Activated CD8-positive, alpha-beta memory T cell treated with anti-CD3 and anti-CD28 coated beads for 48 hours (primary cell): Measurements from ENCODE around the gene DISP1.
"Not testable (repeated sequence)": the region's sequence is repeated elsewhere in the genome, so short reads cannot be mapped to it uniquely, and the experiment has no call there.

Experiments used
- DNase-seq, 3 experiments: peaks; one replicate each; pipeline ENCODE4 v3.0.0-alpha.2; 2020; ENCODE audit warnings: low read depth in 2 of 3, low spot score in 2 of 3

The DISP1 gene

DNA sequence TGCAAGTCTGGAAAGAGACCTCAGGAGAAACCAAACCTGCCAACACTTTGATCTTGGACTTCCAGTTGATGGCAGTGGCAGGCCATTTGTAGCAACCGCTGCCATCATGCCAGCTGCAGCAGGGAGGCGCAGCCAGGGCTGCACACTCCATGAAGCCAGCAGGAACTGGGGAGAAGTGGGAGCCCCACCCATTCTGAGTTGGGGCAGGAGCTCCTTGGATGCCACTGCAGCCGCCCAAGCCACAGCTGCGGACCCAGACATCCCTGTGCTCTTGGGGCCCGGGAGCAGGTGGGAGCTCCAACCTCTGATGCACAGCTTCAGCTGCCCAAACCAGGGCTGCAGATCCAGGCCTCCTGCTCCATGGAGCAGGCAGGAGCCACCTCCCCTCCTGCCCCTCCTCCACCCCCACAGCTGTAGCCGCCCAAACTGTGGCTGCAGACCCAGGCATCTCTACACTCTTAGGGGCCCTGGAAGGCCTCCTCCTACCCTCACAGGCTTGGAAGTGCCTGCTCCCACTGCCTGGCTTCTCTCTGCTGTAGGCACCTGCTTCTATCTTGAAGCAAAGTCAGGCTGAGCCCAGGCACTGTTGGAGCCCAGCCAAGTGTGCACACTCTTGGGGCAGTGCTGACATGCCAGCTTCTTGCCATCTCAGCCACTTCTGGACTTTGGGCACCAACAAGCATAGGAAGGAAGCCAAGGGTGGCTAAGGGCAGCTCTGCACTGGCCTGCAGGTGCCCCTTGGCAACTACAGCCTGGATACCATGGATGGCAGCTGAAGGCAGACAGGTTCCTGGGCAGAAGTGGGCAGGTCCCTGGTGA, 20.0 kb upstream of the DISP1 start:
- DNase-seq = no peak

DNA sequence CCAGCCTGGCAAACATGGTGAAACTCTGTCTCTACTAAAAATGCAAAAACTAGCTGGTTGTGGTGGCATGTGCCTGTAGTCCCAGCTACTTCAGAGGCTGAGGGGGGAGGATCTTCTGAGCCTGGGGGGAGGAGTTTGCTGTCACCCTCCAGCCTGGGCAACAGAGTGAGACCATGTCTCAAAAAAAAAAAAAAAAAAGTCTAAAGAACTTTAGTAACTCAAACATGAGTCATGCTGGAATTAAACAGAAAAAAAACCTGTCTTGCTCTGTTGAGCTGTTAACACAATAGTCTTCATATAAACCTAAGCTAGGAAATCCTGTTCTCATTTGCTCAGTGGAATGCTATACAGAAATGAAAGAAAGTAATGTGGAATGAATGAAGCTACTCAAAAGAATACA, 16.7 kb upstream of the DISP1 start:
- DNase-seq = no peak

DNA sequence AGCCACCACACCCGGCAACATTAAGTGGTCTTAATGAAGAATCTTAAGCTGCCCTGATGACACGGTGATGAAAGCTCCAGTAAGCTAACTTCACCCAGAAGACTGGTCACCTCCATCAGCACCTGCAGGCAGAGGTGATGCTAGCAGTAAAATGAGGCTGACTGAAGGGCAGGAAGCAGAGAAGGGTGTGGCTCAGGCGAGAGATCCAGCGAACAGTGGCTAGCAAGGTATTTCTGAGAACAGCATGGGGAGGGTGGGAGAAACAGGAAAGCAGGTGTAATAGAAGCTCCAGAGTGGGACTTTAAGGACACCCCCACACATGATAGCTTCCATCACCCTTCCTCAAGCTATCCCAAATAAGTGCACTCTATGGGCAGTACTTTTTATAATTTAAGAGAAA, 15.9 kb upstream of the DISP1 start:
- no peak for DNase-seq

DNA sequence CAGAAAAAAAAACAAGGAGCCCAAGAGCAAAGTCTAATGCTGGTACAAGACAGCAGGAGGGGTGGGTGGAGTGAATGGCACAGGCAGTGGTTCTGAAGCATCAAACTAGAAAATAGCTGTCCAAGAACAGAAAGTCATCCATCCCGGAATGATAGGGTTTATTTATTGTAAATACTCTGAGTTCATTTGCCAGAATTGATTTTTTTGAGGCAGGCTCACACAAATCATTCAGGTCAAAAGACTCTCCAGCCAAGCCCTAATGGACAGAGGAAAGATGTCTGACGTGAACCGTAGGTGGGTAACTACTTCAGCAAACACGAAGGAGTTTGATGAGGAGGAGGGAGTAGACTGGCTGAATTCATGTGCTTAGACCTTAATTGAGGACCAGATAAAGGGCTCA, 13.8 kb upstream of the DISP1 start:
- no peak for DNase-seq

DNA sequence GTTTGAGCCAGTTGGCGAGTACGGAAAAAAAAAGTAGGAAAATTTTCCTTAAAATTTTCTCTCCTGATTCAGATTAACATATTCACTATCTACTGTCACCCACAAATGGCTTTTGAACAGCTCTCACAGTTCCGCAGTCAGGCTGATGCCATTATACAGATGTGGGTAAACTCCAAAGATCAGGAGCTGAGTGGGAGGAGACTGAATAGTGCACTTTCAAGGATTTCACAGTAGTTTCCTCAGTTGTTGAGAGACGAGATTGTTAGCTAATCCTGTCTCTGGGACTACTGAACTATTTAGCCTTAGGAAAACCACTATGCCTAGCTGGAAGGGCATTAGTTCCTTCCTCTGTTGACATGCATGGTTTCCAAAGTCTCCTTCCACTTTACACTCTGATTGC, 3.2 kb upstream of the DISP1 start:
- no peak for DNase-seq

DNA sequence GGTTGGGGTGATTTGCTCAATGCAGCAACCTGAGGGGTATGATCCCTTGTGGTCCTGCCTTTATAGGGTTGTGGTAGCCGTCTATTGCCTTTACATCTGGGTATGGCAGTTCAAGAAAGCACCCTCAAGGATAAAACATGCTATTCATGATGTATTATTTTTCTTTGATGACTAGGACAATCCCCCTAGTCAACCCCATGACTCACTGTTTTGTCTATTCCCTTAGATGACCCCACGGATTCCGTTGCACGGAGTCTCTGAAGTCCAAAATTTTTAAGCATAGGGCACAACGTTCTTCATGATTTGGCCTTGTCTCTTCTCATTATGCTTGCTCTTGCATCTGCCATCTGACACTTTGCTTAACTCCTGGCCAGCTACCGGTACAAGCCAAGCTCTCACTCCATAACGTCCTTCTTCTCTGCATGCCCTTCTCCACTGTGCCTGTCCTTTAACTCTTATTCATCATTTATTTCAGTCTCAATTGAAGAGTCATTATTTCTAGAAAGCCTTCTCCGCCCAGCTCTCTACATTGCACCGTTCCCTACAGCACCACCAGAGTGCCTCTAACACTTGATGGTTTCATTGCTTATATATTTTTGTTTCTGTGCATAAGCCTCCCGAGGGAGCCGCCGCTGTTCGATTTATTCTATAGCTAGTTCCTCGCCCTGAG, 838 bp upstream of the DISP1 start:
- no peak for DNase-seq

DNA sequence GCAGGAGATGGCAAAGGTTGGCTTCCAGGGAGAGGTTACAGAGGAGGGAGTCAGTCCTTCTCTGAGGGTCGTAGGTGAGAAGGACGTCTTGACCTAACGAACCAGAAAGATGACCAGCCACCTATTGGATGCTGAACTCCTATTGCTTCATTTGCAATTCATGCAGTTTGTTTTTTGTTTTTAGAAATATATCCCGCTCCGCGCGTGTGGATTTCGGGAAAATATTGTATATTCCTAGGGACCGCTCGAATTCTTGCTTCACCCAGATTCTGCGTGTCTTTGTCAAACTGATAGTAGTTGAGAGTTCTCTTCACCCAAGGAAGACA, 564 bp downstream of the DISP1 start:
- DNase-seq = no peak

DNA sequence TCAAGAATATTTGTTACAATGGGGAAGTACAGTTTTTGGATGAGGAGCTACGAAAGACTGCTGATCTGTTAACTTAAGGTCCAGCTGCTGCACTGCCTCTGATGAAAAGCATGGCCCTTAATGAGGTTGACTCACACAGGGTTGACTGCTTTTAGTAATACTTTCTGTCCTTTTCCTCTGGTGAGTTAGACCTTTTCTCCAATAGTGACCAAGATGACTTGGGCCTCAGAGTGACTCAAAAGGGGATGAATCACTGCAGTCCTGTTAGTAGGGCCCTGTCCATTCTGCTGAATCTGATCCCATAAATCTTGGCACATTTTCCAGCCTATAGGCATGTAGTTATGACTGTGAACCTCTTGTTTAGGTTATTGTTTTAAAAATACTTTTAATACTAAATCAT, 2.7 kb downstream of the DISP1 start:
- DNase-seq = no peak

DNA sequence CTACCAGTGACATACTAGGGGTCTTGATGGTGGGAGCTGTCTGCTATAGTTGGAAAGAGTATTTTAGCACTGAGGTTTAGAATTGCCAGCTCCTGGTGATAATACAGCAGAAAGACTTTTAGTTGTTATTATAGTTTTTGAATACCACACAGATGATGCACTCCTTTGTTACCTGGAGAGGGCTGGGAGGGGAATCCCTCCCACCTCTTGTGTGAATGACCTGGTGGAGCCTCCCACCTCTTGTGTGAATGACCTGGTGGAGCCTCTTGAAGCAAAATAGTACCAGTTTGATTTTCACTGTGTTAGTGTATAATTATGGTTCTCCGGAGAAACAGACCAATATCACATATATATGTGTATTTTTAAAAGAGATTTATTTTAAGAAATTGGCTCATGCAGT, 3.3 kb downstream of the DISP1 start:
- DNase-seq = no peak

DNA sequence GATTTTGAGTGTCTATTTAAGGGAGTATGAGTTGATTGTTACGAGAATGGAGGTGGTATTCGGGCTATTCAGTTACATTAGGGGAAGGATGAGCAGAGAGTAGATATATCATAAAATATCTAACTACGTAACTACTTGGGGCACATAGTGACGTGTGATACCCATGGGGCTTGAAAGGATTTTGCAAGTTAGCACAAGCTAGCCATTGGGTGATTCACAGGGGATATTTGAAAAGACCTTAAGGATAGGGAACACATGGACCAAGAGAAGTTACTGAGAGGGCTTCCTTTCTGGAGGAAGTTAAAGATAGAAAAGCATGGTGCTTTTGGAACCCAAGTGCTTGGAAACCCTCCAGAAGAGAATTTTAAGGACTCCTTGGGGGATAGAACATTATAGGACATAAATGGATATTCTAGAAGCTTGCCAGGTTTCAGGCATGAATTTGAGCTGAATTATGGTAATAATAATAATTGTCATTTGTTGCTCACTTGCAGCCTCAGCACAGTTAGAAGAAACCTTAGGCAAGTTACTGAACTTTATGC, 5.4 kb downstream of the DISP1 start:
- DNase-seq = no peak

DNA sequence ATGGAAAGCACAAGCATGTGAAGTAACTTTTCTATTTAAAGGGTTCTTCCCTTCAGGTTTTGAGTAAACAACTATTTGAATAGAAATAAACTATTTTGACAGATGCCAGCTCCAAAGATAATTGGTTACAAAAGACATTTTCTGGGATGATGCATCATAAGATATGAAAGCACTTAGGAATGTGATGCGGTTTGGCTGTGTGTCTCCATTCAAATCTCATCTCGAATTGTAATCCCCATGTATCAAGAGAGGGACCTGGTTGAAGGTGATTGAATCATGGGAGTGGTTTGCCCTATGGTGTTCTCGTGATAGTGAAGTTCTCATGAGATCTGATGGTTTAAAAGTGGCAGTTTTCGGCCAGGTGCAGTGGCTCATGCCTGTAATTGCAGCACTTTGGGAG, 6.4 kb downstream of the DISP1 start:
- no peak for DNase-seq

DNA sequence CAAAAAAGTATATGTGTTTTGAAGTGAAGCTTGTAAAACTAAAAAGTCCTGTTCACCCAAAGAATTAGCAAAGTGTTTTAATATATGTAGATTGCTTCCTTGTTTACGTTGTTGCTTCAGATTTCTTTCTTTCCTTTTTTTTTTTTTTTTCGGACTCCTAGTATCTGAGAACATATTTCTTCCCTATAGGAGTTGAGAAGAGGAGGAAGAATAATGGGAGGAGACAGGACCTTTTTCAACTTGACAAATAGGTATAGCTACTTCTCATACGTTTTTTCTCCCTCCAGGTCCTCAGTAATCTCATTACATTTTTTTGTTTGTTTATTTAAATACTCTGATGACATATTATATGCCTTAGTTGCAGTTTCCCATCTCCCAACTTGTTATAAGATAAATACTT, 8.9 kb downstream of the DISP1 start:
- no peak for DNase-seq

DNA sequence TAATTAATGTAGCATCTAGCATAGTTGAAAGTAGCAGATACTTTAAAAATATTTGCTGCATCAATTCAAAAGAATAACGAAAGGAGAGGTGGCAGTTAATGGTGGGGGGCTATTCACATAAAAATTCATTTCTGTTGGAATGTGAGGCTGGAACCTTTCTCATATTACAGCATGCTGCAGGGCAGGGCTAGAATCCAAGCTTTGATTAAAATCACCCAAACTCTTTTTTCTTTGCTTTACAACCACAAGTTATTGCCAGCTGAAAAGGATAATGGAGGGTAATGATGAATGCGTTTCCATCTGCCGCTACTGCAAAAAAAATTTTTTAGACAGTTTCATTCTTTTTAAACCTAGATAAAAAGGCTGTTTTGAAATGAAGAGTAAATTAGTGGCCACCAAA, 9.8 kb downstream of the DISP1 start:
- DNase-seq = no peak

DNA sequence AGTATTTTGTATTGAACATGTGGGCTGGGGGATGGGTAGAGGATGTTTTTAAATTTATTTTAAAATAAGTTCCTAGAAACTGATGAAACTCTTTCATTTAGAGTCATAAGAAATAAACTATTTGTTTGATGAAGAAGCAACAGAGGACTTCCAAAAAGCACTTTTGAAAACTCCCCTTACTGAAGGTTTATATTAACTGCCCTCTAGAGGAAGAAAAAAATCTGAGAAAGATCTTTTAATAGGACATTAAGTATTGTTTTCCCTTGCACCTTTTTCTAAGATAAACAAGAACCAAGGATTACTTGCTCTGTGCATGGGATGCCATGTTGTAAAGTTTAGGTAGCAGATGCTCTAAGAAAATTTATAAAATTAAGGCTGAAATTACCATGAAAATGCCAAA, 14.1 kb downstream of the DISP1 start:
- DNase-seq = no peak

DNA sequence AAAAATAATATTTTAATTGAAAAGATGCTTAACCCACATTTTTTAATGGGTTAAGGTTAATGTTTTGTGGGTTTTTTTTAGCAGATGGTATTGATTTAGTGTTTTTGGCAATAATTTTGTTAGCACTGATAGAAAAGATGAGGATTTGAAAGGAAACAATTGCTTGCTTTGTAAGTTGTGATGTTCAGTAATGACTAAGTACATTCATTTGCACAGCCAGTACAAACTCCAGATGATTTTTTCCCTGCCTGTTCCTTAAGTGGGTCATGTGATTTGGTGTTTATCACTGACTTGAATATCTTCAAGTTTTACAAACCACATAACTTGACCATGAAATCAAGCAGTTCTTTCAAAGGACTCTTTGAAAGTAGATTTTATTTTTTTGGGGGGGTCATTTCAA, 15.0 kb downstream of the DISP1 start:
- DNase-seq = no peak

DNA sequence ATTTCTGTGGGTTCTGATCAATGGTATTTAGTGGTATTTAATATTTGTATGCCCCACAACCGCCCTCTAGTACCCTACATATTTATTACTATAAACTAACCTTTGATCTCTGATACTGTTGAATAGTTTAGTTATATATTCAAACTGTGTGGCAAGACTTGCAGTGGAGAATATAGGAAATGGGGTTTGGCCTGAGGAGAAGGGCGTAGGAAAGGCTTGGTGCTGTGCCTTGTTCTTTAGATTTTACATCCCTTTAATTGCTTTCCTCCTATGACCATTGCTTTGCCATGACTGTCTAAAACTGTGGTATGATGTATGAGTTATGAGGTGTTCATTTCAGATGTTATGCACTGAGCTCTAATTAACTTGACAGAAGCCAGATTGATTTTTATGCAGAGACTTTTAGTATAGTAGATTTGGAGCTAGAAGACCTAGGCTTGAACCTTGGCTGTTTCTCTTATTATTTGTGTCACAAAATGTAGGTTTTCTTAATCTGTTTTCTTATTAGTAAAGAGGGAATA, 18.6 kb downstream of the DISP1 start:
- DNase-seq = no peak

DNA sequence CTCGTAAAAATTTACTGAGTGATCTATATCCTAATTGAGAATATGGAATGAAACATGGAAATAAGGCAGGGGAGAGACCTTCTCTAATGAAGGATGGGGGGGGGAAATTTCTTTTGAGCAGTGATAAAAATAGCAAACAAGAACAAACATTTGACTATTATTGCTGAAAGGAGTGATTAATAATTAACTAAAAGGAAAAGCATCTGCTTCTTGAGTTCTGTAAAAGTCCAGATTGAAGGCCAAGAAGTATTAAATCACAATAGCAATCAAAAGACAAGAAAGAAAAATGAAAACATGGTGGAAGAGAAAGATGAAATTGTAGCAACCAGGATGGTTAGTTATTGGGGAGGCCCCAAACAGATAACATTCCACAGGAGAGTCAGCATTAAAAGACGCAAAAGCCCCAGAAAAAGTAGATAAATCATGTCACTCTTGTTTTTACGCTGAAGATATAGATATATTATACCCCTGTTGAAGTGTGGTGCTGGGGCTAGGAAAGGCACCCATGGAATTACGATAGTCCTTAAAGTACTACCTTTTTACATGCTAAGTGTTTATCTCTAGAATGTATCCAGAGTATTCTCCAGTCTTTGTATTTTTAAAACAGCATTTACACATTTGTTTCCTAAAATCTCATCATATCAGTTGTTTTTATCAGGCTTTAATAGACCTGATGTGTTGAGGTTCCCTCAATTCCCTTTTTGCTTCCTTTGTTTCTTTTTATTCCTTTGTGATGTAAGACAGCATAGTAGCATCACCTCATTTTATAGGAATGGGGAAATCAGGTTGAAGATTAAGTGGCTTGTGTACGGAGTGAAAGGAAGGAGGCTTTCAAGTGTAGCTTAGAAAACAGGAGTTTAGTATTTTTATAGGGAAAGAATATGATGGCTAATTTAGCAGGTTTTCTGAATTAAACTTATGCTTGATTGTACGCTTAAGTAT, 28.9 kb downstream of the DISP1 start:
- no peak for DNase-seq

DNA sequence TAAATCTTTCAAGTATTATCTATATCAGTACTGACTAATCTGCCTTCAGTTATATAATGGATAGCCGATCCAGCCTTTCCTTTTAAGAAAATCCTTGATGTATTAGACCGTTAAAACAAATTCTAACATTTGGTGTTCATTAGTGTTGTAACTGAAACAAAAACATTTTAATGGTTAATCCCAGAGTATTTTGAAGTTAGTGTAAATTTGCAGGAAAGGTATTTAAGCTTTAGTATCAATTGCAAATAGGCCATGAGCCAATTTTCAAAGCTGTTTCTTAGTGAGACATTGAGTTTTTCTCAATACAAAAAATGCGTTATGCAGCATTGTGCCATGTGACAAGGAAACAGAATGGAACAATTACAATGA, 29.6 kb downstream of the DISP1 start:
- no peak for DNase-seq

DNA sequence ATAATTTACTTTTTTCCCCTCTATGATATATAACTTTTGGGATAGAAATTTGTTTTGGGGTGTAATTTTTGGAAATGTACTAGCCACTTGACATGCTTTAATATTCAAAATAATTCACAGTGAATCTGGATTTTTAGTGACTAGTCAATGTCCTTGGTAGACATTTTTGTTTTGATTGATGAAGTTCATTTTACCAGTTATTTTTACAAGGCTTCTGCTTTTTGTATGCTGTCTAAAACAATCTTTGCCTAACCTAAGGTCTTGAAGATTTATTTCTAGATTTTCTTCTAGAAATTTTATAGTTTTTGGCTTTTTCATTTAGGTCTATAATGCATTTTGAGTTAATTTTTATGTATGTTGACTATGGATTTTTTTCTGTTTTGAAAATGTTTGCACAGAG, 30.9 kb downstream of the DISP1 start:
- DNase-seq = no peak

DNA sequence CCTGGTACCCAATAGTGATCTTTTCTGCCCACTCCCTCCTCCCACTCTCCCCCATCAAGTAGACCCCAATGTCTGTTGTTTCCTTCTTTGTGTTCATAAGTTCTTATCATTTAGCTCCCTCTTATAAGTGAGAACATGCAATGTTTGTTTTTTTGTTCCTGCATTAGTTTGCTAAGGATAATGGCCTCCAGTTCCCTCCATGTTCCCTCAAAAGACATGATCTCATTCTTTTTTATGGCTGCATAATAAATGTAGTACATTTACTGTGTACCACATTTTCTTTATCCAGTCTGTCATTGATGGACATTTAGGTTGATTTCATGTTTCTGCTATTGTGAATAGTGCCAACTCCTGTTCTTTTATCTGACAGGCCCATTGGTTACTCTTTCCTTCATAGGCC, 35.7 kb downstream of the DISP1 start:
- not testable (repeated sequence) for DNase-seq

DNA sequence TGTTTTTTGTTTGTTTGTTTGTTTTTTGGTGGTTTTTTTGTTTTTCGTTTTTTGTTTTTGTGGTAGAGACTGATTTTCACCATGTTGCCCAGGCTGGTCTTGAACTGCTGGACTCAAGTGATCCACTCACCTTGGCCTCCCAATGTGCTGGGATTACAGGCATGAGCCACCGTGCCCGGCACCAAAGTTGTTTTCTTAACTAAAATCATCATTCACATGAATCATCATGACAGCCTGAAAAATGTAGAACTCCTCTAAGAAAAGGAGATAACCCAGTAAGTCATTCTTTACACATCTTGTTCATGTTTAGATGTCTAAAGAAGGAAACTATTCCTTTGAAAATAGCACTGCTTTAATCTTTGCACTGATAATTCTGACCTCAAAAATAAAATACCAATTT, 37.5 kb downstream of the DISP1 start:
- no peak for DNase-seq

DNA sequence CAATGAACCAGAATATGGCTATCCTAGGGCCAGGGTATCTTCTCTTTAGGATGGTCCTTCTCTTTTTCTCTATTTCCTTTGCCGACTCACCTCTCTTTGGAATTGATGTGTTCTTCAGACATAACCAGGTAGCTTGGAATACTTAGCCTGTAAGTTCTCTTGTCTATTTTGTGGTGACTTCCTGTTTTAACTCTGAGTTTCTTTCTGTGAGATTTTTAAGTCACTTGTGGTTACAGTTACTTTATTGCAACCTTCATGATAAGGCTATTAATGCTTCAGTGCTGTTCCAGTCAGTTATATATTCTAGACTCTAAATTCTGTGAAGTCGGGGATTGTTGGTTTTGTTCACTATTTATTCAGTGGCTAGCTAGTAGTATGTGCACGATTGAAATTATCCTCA, 46.2 kb downstream of the DISP1 start:
- DNase-seq = no peak
